Vagina (tissue), 2 donors: Measurements from ENCODE around the gene AQP7. TPM values are rescaled to one million over a fixed set of nuclear protein-coding genes. Genes with fewer than 3 reads are reported as not detected.
"Not testable (repeated sequence)": the region's sequence is repeated elsewhere in the genome, so short reads cannot be mapped to it uniquely, and the experiment has no call there.

ENCODE experiments used
- DNase-seq, 2 donors: peaks; one replicate each; pipeline ENCODE4 v3.0.0-alpha.2; 2017; ENCODE audit errors: extremely low spot score in 2 of 2
- H3K27ac ChIP-seq: fragments of 200-600 bp; sonication (generic); one replicate; pipeline ENCODE4 v1.5.1; 2019
- H3K27me3 ChIP-seq: fragments of 200-600 bp; sonication (generic); one replicate; pipeline ENCODE4 v1.5.1; 2019
- H3K36me3 ChIP-seq, 2 donors: fragments of 200-600 bp; sonication (generic); one replicate each; pipeline ENCODE4 v1.5.1; 2017 to 2019
- H3K4me1 ChIP-seq: fragments of 200-600 bp; sonication (generic); one replicate; pipeline ENCODE4 v1.5.1; 2019
- H3K4me3 ChIP-seq, 2 donors: fragments of 200-600 bp; sonication (generic); 1 replicate in 1 of 2; 2 replicates in 1 of 2; pipeline ENCODE4 v1.5.1; 2016 to 2019
- H3K9me3 ChIP-seq: fragments of 200-600 bp; sonication (generic); one replicate; pipeline ENCODE4 v1.5.1; 2019
- CTCF ChIP-seq, 3 experiments: fragments of 450-650 bp in 2 of 3; fragments of 200-600 bp in 1 of 3; sonication (generic) in 1 of 3; IDR thresholded peaks; one replicate each; pipeline ENCODE4 v1.5.1; 2017 to 2019; ENCODE audit warnings: antibody characterized with exemption in 3 of 3, mild to moderate bottlenecking in 2 of 3, moderate library complexity in 2 of 3
- POLR2A ChIP-seq, 2 donors: fragments of 450-650 bp; IDR thresholded peaks; one replicate each; pipeline ENCODE4 v1.6.1; 2017; ENCODE audit warnings: antibody characterized with exemption in 2 of 2, mild to moderate bottlenecking in 2 of 2, moderate library complexity in 2 of 2
- POLR2AphosphoS5 ChIP-seq, 2 donors: sonication (generic); formaldehyde crosslinking; IDR thresholded peaks; one replicate each; pipeline ENCODE4 v1.9.0; 2017; ENCODE audit warnings: antibody characterized with exemption in 2 of 2, mild to moderate bottlenecking in 2 of 2, low read depth in 1 of 2; ENCODE audit not compliant: insufficient read depth in 1 of 2
- intact Hi-C: fragments of 100-400 bp; cut with DNase I; formaldehyde crosslinking; loops from one replicate; pipeline ENCODE4 v1.15.1; 2023
- total RNA-seq: library from RNA; depleted of rRNA; stranded (reverse); fragments of >200 nt; gene quantifications from one replicate; pipeline ENCODE4 v1.2.3, GENCODE V29; 2016

AQP7 gene
- total RNA-seq = 6.4 TPM

- H3K9me3 ChIP-seq, H3K4me1 ChIP-seq, H3K27me3 ChIP-seq, DNase-seq, H3K4me3 ChIP-seq, H3K36me3 ChIP-seq, intact Hi-C loops: not testable (repeated sequence)
- H3K27ac ChIP-seq = peak within 1 kb of the TSS; percentile 23
Observed at GRCh38 chr9:33402371-33402770, at the start of gene AQP7. Gene AQP7 (minus strand): TSS chr9:33402568. CDS start chr9:33401262, 1,306 bp downstream.

- Histone ChIP-seq H3K4me3 (no peak overlapping the region), H3K27ac (peak overlapping the region; percentile 5), H3K4me1 (peaks cover 25% of the 10 kb centered on the region), H3K36me3 (no peaks in the 10 kb centered on the region), H3K27me3 (no peaks in the 10 kb centered on the region), H3K9me3 (no peaks in the 10 kb centered on the region)
- intact Hi-C loops = no loop called here
- no peak for DNase-seq
- TF ChIP-seq POLR2A (IDR thresholded peaks at IDR 0.05) (no peak), POLR2AphosphoS5 (IDR thresholded peaks at IDR 0.05; ENCODE audit: insufficient read depth in 1 of 2, low read depth in 1 of 2) (no peak), CTCF (IDR thresholded peaks at IDR 0.05) (no peak)
Observed at GRCh38 chr9:33450621-33451146, 48.3 kb upstream of the AQP7 start.

- Histone ChIP-seq H3K4me1 (peaks cover 25% of the 10 kb centered on the region), H3K27me3 (no peaks in the 10 kb centered on the region), H3K4me3 (no peak overlapping the region), H3K36me3 (no peaks in the 10 kb centered on the region), H3K9me3 (no peaks in the 10 kb centered on the region), H3K27ac (no peak overlapping the region)
- DNase-seq = no peak
- intact Hi-C loops = no loop called here
- TF ChIP-seq POLR2A (IDR thresholded peaks at IDR 0.05) (no peak), CTCF (IDR thresholded peaks at IDR 0.05) (no peak)
Observed at GRCh38 chr9:33449715-33450114, 47.3 kb upstream of the AQP7 start.

- no peak for DNase-seq
- TF ChIP-seq CTCF (IDR thresholded peaks at IDR 0.05) (no peak), POLR2AphosphoS5 (IDR thresholded peaks at IDR 0.05; ENCODE audit: insufficient read depth in 1 of 2, low read depth in 1 of 2) (peak; percentile 31 to 40)
- Histone ChIP-seq H3K4me1 (peaks cover 27% of the 10 kb centered on the region), H3K4me3 (peak overlapping the region; percentile 49 to 55), H3K27ac (peak overlapping the region; percentile 53), H3K36me3 (no peaks in the 10 kb centered on the region), H3K27me3 (no peaks in the 10 kb centered on the region), H3K9me3 (no peaks in the 10 kb centered on the region)
- intact Hi-C loops = no loop called here
Observed at GRCh38 chr9:33447799-33448553, 45.6 kb upstream of the AQP7 start.

- intact Hi-C loops = no loop called here
- Histone ChIP-seq H3K27ac (peak within 1 kb of the TSS; percentile 53), H3K4me1 (peaks cover 29% of the 10 kb centered on the region), H3K36me3 (no peaks in the 10 kb centered on the region), H3K9me3 (no peaks in the 10 kb centered on the region), H3K4me3 (peak within 1 kb of the TSS; percentile 49 to 55), H3K27me3 (no peaks in the 10 kb centered on the region)
- no peak for DNase-seq
- TF ChIP-seq CTCF (IDR thresholded peaks at IDR 0.05) = peak in 1 of 3 experiments; percentile 29
- no peak for TF ChIP-seq POLR2A (IDR thresholded peaks at IDR 0.05)
- TF ChIP-seq POLR2AphosphoS5 (IDR thresholded peaks at IDR 0.05; ENCODE audit: insufficient read depth in 1 of 2, low read depth in 1 of 2) = peak in 1 of 2 donors; percentile 50
Observed at GRCh38 chr9:33446946-33447798, 44.8 kb upstream of the AQP7 start, which contains the start of gene AQP3. Gene AQP3 (minus strand): TSS chr9:33447593. CDS start chr9:33447530, 63 bp downstream.
